ENCODE results near the gene NEK8.

- TF ChIP-seq POLR2AphosphoS5 (IDR thresholded peaks at IDR 0.05) = no peak
- TF ChIP-seq EP300 (conservative IDR thresholded peaks at IDR 0.05; ENCODE audit: poor library complexity, severe bottlenecking) = no peak
Measured at GRCh38 chr17:28703552-28704218, 24.9 kb upstream of the NEK8 start.
